HCT116 (cell line): Measurements from ENCODE around the gene MYO1A. TPM values are rescaled to one million over a fixed set of nuclear protein-coding genes. Genes with fewer than 3 reads are reported as not detected.

ENCODE experiments used
- ATAC-seq: fragments of 200-7000 bp; cut with Tn5 transposase; 2 replicates; pipeline ENCODE4 v1.9.1; 2020; ENCODE audit warnings: mild to moderate bottlenecking, moderate library complexity
- BruUV-seq: library from RNA; stranded (reverse); fragments of 400-500 nt; replicated peaks from 2 replicates; lab custom pipeline; 2021; lab: Mats Ljungman, UMichigan
- CTCF ChIA-PET: fragments of 300-600 bp; sonication (Branson Sonifier 250); formaldehyde crosslinking; loops from one replicate; lab custom pipeline; 2021; ENCODE audit warnings: antibody characterized with exemption; lab: Charles Lee
- POLR2A ChIA-PET: fragments of 300-600, 350-600 bp; sonication (Branson Sonifier 250); formaldehyde crosslinking; loops from one replicate; lab custom pipeline; 2021; ENCODE audit warnings: antibody characterized with exemption; lab: Charles Lee
- RAD21 ChIA-PET, 2 experiments: fragments of 300-600 bp; sonication (Branson Sonifier 250); formaldehyde crosslinking; loops; one replicate each; lab custom pipeline; 2023; ENCODE audit warnings: low total read pairs in 2 of 2; ENCODE audit not compliant: uncharacterized antibody in 2 of 2, unreplicated experiment in 2 of 2, low non-redundant PET in 1 of 2; lab: Charles Lee
- DNase-seq: peaks from one replicate; pipeline ENCODE4 v3.0.0-alpha.2; 2010; ENCODE audit warnings: low read depth, low spot score
- H2AFZ ChIP-seq: fragments of 200-600 bp; shearing (Covaris generic), sonication (generic); 2 replicates; pipeline ENCODE4 v1.6.1; 2017; ENCODE audit warnings: low read depth, mixed run types, mixed read lengths, antibody characterized with exemption, low read length; ENCODE audit not compliant: poor library complexity, severe bottlenecking
- H3K27ac ChIP-seq: 2 replicates; pipeline ENCODE4 v1.5.1; 2012; ENCODE audit warnings: low read depth, low read length
- H3K27me3 ChIP-seq: fragments of 200-600 bp; sonication (generic); 2 replicates; pipeline ENCODE4 v1.6.1; 2016; ENCODE audit warnings: mixed run types, low read length, mixed read lengths; ENCODE audit not compliant: insufficient read depth
- H3K36me3 ChIP-seq, 2 experiments: fragments of 200-500 bp in 1 of 2; fragments of 200-600 bp in 1 of 2; sonication (Bioruptor generic) in 1 of 2; sonication (generic) in 1 of 2; 2 replicates each; pipeline versions ENCODE4 v1.5.1 to v1.6.1; 2014 to 2016; ENCODE audit warnings: low read length in 2 of 2, inconsistent platforms in 1 of 2, mixed read lengths in 1 of 2, mixed run types in 1 of 2; ENCODE audit not compliant: insufficient read depth in 2 of 2, control insufficient read depth in 1 of 2
- H3K4me1 ChIP-seq, 2 experiments: fragments of 200-600 bp in 1 of 2; sonication (generic) in 1 of 2; 2 replicates each; pipeline versions ENCODE4 v1.5.1 to v1.6.1; 2012 to 2017; ENCODE audit warnings: low read length in 2 of 2, inconsistent platforms in 1 of 2, mild to moderate bottlenecking in 1 of 2, mixed read lengths in 1 of 2, mixed run types in 1 of 2, moderate library complexity in 1 of 2; ENCODE audit not compliant: insufficient read depth in 2 of 2, control insufficient read depth in 1 of 2
- H3K4me2 ChIP-seq: fragments of 200-600 bp; sonication (generic); 2 replicates; pipeline ENCODE4 v1.6.1; 2017; ENCODE audit warnings: mixed run types, low read length, mixed read lengths
- H3K4me3 ChIP-seq, 2 experiments: fragments of 200-600 bp in 1 of 2; sonication (generic) in 1 of 2; replicated peaks in 1 of 2; 2 replicates each; pipeline ENCODE4 v1.5.1; 2011 to 2016; ENCODE audit warnings: low read length in 2 of 2, control low read depth in 1 of 2, low read depth in 1 of 2, mild to moderate bottlenecking in 1 of 2, mixed read lengths in 1 of 2, mixed run types in 1 of 2
- H3K79me2 ChIP-seq: fragments of 200-600 bp; sonication (generic); 2 replicates; pipeline ENCODE4 v1.6.1; 2017; ENCODE audit warnings: mild to moderate bottlenecking, mixed run types, low read length, moderate library complexity, mixed read lengths; ENCODE audit not compliant: insufficient read depth
- H3K9ac ChIP-seq: fragments of 200-600 bp; sonication (generic); 2 replicates; pipeline ENCODE4 v1.6.1; 2016; ENCODE audit warnings: low read length, mixed read lengths
- H3K9me2 ChIP-seq: fragments of 200-600 bp; sonication (generic), shearing (Covaris generic); 2 replicates; pipeline ENCODE4 v1.6.1; 2017; ENCODE audit warnings: mixed run types, mild to moderate bottlenecking, moderate library complexity; ENCODE audit not compliant: insufficient read depth
- H3K9me3 ChIP-seq, 2 experiments: fragments of 200-500 bp in 1 of 2; fragments of 200-600 bp in 1 of 2; sonication (Bioruptor generic) in 1 of 2; sonication (generic) in 1 of 2; 2 replicates each; pipeline ENCODE4 v1.6.1; 2014 to 2017; ENCODE audit warnings: low read length in 2 of 2, mixed read lengths in 2 of 2, inconsistent platforms in 1 of 2, low read depth in 1 of 2, mild to moderate bottlenecking in 1 of 2, mixed run types in 1 of 2, moderate library complexity in 1 of 2; ENCODE audit not compliant: control insufficient read depth in 1 of 2, insufficient read depth in 1 of 2
- H4K20me1 ChIP-seq: fragments of 200-600 bp; sonication (generic), shearing (Covaris generic); 2 replicates; pipeline ENCODE4 v1.6.1; 2017; ENCODE audit warnings: mixed run types, mild to moderate bottlenecking, moderate library complexity; ENCODE audit not compliant: insufficient read depth
- ATF3 ChIP-seq: IDR thresholded peaks from 2 replicates; pipeline ENCODE4 v1.6.1; 2012
- ELF1 ChIP-seq: IDR thresholded peaks from 2 replicates; pipeline ENCODE4 v1.6.1; 2012; ENCODE audit warnings: low read depth, borderline replicate concordance
- EZH2phosphoT487 ChIP-seq: fragments of 200-600 bp; IDR thresholded peaks from 2 replicates; pipeline ENCODE4 v1.6.1; 2018; ENCODE audit warnings: antibody characterized with exemption, borderline replicate concordance
- FOSL1 ChIP-seq: IDR thresholded peaks from 2 replicates; pipeline ENCODE4 v1.6.1; 2012; ENCODE audit warnings: low read depth
- POLR2AphosphoS5 ChIP-seq: IDR thresholded peaks from 2 replicates; pipeline ENCODE4 v1.6.1; 2011; ENCODE audit warnings: mild to moderate bottlenecking, low read depth, low read length, moderate library complexity
- RAD21 ChIP-seq: IDR thresholded peaks from 2 replicates; pipeline ENCODE4 v1.6.1; 2012; ENCODE audit warnings: low read depth, mild to moderate bottlenecking
- ZBTB33 ChIP-seq: IDR thresholded peaks from 2 replicates; pipeline ENCODE4 v1.6.1; 2011; ENCODE audit warnings: mild to moderate bottlenecking, low read length, moderate library complexity; ENCODE audit not compliant: insufficient replicate concordance; ENCODE audit errors: extremely low read depth
- intact Hi-C: fragments of 100-400 bp; cut with micrococcal nuclease; formaldehyde crosslinking; loops from 2 replicates; pipeline ENCODE4 v1.10.0; 2022
- total RNA-seq: library from RNA; stranded (reverse); gene quantifications from one replicate; pipeline ENCODE4 v1.2.1, GENCODE V29; 2021; ENCODE audit not compliant: unreplicated experiment

Gene MYO1A
- total RNA-seq, 1 experiment from 2014 or later: 0.76 TPM

GRCh38 chr12:57046947-57047890 lies 2.7 kb downstream of the MYO1A start:
- Histone ChIP-seq H3K9me2 (no peaks in the 10 kb centered on the region), H3K4me2 (no peak overlapping the region), H3K9ac (no peak overlapping the region), H3K27me3 (peaks cover 6% of the 10 kb centered on the region; the same call in 1 of the 2 replicates), H3K79me2 (no peaks in the 10 kb centered on the region), H4K20me1 (no peaks in the 10 kb centered on the region), H3K9me3 (no peaks in the 10 kb centered on the region), H3K36me3 (no peaks in the 10 kb centered on the region), H2AFZ (no peak overlapping the region), H3K27ac (no peak overlapping the region), H3K4me3 (no peak overlapping the region), H3K4me1 (peaks cover 4 to 26% of the 10 kb centered on the region in 2 experiments)
- no peak for TF ChIP-seq ATF3
- TF ChIP-seq EZH2phosphoT487: no peak
- no peak for TF ChIP-seq RAD21
- no peak for TF ChIP-seq FOSL1
- no peak for TF ChIP-seq POLR2AphosphoS5
- no TSS peak for BruUV-seq
- RAD21 ChIA-PET: no interaction called here
- POLR2A ChIA-PET: interaction anchor here (1.5 kb wide), 1 partner anchor 41 kb away, joined by 3 read pairs; no protein-coding TSS in a partner anchor
- CTCF ChIA-PET: no interaction called here
- ATAC-seq (no peak), DNase-seq (no peak)
- intact Hi-C loops: no loop called here

GRCh38 chr12:57046086-57046791 lies 3.7 kb downstream of the MYO1A start:
- no peaks in the 10 kb centered on the region for H3K9me3 ChIP-seq
- CTCF ChIA-PET: no interaction called here
- H3K27ac ChIP-seq: no peak overlapping the region
- no peak overlapping the region for H3K4me2 ChIP-seq
- POLR2A ChIA-PET: no interaction called here
- no peak for TF ChIP-seq FOSL1
- TF ChIP-seq ELF1: no peak
- TF ChIP-seq ZBTB33: no peak
- TF ChIP-seq, all 23 proteins: peak for 0
- Histone ChIP-seq H3K4me1 (peaks cover 4 to 26% of the 10 kb centered on the region in 2 experiments), H2AFZ (no peak overlapping the region), H3K79me2 (no peaks in the 10 kb centered on the region), H3K36me3 (no peaks in the 10 kb centered on the region), H3K27me3 (peaks cover 13% of the 10 kb centered on the region; the same call in 1 of the 2 replicates), H3K9me2 (no peaks in the 10 kb centered on the region), H4K20me1 (no peaks in the 10 kb centered on the region), H3K4me3 (no peak overlapping the region), H3K9ac (no peak overlapping the region)
- BruUV-seq: no TSS peak
- no peak for DNase-seq
- RAD21 ChIA-PET: no interaction called here
- no peak for ATAC-seq
- intact Hi-C loops: no loop called here
